ENCODE measurements around the gene RELT. TPM values are rescaled to one million over a fixed set of nuclear protein-coding genes. Genes with fewer than 3 reads are reported as not detected.

The RELT gene
- total and polyA plus RNA-seq, 2 donors (not counting 1 experiment from before 2014, with no cell fraction given): 71.6 to 92.4 TPM

DNA sequence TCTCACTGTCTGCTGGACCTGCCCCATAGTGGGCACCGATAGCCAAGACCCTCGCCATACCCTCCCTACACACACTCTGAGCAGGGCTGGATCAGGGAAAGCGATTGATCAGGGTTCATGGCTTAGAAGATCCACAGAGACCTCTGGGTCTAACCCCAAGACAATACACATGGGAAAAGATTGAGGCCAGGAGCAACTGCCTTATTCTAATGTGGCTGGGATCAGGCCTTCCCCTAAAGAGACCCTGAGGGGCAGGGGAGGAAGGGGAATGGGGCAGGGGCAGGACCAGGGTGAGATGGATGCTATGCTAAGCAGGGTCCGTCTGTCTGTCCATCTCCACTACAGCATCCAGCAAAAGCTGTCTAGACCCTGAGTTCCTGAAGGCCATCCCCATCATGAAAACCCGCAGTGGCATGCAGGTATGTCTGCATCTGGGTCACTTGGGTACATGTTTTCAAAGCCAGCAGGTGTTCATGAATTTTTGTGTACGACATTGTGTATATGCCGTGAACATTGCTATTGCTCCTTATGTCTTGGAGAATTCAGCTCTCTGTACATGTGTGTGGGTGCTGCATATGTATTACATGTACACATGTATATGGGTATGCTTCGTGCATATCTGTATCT is 15.3 kb upstream of the RELT start:
- ATAC-seq (ENCODE audit: low read depth): no peak

More for the DNA sequence above, 15.3 kb upstream of the RELT start:
- H3K9ac ChIP-seq (ENCODE audit: low read length): no peak overlapping the region
- no peaks in the 10 kb centered on the region for H3K79me2 ChIP-seq (ENCODE audit: control insufficient read depth, insufficient read depth, low read length)
- H3K4me3 ChIP-seq (ENCODE audit: control extremely low read depth in 1 of 5, extremely low read depth in 1 of 5, insufficient read depth in 1 of 5, low read depth in 2 of 5, low read length in 4 of 5): no peak overlapping the region
- Mint-ChIP-seq H3K27me3 (no peaks in the 10 kb centered on the region), H3K4me3 (no peak overlapping the region), H3K4me1 (peaks cover 23% of the 10 kb centered on the region), H3K9me3 (ENCODE audit: insufficient read depth) (no peaks in the 10 kb centered on the region), H3K27ac (peak overlapping the region; percentile 56)
- no peaks in the 10 kb centered on the region for H3K27me3 ChIP-seq (replicated peaks in 1 of 4; ENCODE audit: control extremely low read depth in 1 of 4, control insufficient read depth in 3 of 4, insufficient read depth in 4 of 4, low read length in 3 of 4)
- H4K20me1 ChIP-seq (ENCODE audit: control insufficient read depth, insufficient read depth, low read length, poor library complexity, severe bottlenecking): no peaks in the 10 kb centered on the region
- intact Hi-C loops (cut with micrococcal nuclease): no loop called here
- DNase-seq: no peak
- no peaks in the 10 kb centered on the region for H3K36me3 ChIP-seq (replicated peaks in 1 of 2; ENCODE audit: control extremely low read depth in 1 of 2, control insufficient read depth in 1 of 2, extremely low read depth in 1 of 2, insufficient read depth in 2 of 2, low read length in 1 of 2)
- POLR2A ChIA-PET: interaction anchor here (1.7 kb wide), 2 partner anchors 22 to 24 kb away, joined by 3 to 4 read pairs; no protein-coding TSS in a partner anchor
- TF ChIP-seq EZH2 (IDR thresholded peaks at IDR 0.05; ENCODE audit: borderline replicate concordance, insufficient read depth, low read depth, low read length, poor library complexity, severe bottlenecking): no peak
- TF ChIP-seq, protein P1, sequence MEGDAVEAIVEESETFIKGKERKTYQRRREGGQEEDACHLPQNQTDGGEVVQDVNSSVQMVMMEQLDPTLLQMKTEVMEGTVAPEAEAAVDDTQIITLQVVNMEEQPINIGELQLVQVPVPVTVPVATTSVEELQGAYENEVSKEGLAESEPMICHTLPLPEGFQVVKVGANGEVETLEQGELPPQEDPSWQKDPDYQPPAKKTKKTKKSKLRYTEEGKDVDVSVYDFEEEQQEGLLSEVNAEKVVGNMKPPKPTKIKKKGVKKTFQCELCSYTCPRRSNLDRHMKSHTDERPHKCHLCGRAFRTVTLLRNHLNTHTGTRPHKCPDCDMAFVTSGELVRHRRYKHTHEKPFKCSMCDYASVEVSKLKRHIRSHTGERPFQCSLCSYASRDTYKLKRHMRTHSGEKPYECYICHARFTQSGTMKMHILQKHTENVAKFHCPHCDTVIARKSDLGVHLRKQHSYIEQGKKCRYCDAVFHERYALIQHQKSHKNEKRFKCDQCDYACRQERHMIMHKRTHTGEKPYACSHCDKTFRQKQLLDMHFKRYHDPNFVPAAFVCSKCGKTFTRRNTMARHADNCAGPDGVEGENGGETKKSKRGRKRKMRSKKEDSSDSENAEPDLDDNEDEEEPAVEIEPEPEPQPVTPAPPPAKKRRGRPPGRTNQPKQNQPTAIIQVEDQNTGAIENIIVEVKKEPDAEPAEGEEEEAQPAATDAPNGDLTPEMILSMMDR (IDR thresholded peaks at IDR 0.05): no peak
- CTCF ChIA-PET: interaction anchor here (0.7 to 23.8 kb wide), 8 partner anchors 9 to 300 kb away, joined by 3 to 311 read pairs (median 6); partner anchors contain the start of gene RELT
- no peak overlapping the region for H3K27ac ChIP-seq (ENCODE audit: low read length in 2 of 2)
- 92% methylated on average over 6 of the region's 8 CpGs for WGBS (ENCODE audit: insufficient coverage)
- H3K9me3 ChIP-seq (ENCODE audit: control extremely low read depth in 1 of 3, control insufficient read depth in 2 of 3, insufficient read depth in 1 of 3, low read length in 2 of 3): no peaks in the 10 kb centered on the region
- H3K4me2 ChIP-seq (replicated peaks; ENCODE audit: low read depth, low read length, poor library complexity, severe bottlenecking): no peak overlapping the region
- H3K4me1 ChIP-seq (ENCODE audit: control insufficient read depth in 2 of 2, insufficient read depth in 2 of 2, low read length in 2 of 2): peaks cover 11 to 21% of the 10 kb centered on the region in 2 donors
- no peak overlapping the region for H2AFZ ChIP-seq (ENCODE audit: insufficient read depth, low read depth, low read length, poor library complexity, severe bottlenecking)
